K562 (cell line): ENCODE results near the gene SMPDL3B. TPM values are rescaled to one million over a fixed set of nuclear protein-coding genes. Genes with fewer than 3 reads are reported as not detected.

Source experiments
- ATAC-seq: fragments of 200-7000 bp; cut with Tn5 transposase; 3 replicates; pipeline ENCODE4 v1.9.1; 2020; ENCODE audit warnings: moderate library complexity
- BruUV-seq: library from RNA; stranded (reverse); fragments of 400-500 nt; replicated peaks from 2 replicates; lab custom pipeline; 2021; lab: Mats Ljungman, UMichigan
- CTCF ChIA-PET: fragments of 300-600 bp; formaldehyde crosslinking; extraction: SDS; loops from one replicate; lab custom pipeline; 2021; ENCODE audit warnings: low intra/inter-chr PET ratio; lab: Yijun Ruan, JAX
- POLR2A ChIA-PET: fragments of 300-600, 350-650 bp; sonication (Branson Sonifier 250); formaldehyde crosslinking; extraction: SDS; loops from one replicate; lab custom pipeline; 2021; ENCODE audit warnings: antibody characterized with exemption, inconsistent platforms; lab: Yijun Ruan, JAX
- DNase-seq, 4 experiments: peaks; one replicate each; pipeline versions ENCODE4 v3.0.0 to v3.0.0-alpha.2; 2011 to 2018; ENCODE audit warnings: low spot score in 3 of 4, mixed read lengths in 3 of 4; ENCODE audit errors: extremely low read depth in 1 of 4
- FAIRE-seq: peaks from 2 replicates; lab custom pipeline; 2011; peaks lifted over from hg19 to GRCh38; lab: Jason Lieb, UNC
- H2AFZ ChIP-seq: 2 replicates; pipeline ENCODE4 v1.6.0; 2011; ENCODE audit warnings: low read depth, low read length, control low read depth, inconsistent platforms
- H3K27ac ChIP-seq: fragments of 200-600 bp; 3 replicates; pipeline ENCODE4 v1.8.0; 2011; ENCODE audit warnings: low read depth, mild to moderate bottlenecking, control low read depth, inconsistent platforms, low read length, moderate library complexity, mixed read lengths; ENCODE audit errors: extremely low read depth
- H3K27me3 ChIP-seq, 2 experiments: fragments of 300-600 bp in 1 of 2; 2 replicates in 1 of 2; 3 replicates in 1 of 2; pipeline versions ENCODE4 v1.6.0 to v1.8.0; 2011; ENCODE audit warnings: inconsistent platforms in 2 of 2, low read length in 2 of 2, mild to moderate bottlenecking in 1 of 2, mixed read lengths in 1 of 2, moderate library complexity in 1 of 2; ENCODE audit not compliant: control insufficient read depth in 2 of 2, insufficient read depth in 2 of 2
- H3K36me3 ChIP-seq: fragments of 300-600 bp; 3 replicates; pipeline ENCODE4 v1.8.0; 2011; ENCODE audit warnings: mild to moderate bottlenecking, low read length, inconsistent platforms; ENCODE audit not compliant: control insufficient read depth, insufficient read depth
- H3K4me1 ChIP-seq, 2 experiments: fragments of 200-600 bp in 1 of 2; replicated peaks in 1 of 2; 2 replicates in 1 of 2; 3 replicates in 1 of 2; pipeline versions ENCODE4 v1.5.1 to v1.8.0; 2011; ENCODE audit warnings: inconsistent platforms in 2 of 2, low read length in 2 of 2, mild to moderate bottlenecking in 1 of 2, mixed read lengths in 1 of 2, moderate library complexity in 1 of 2; ENCODE audit not compliant: control insufficient read depth in 2 of 2, insufficient read depth in 2 of 2
- H3K4me2 ChIP-seq: 2 replicates; pipeline ENCODE4 v1.6.1; 2011; ENCODE audit warnings: low read length, control low read depth, inconsistent platforms, mixed read lengths; ENCODE audit not compliant: insufficient read depth
- H3K4me3 ChIP-seq: fragments of 200-600 bp; sonication (generic), shearing (Covaris generic); 2 replicates; pipeline ENCODE4 v1.5.1; 2016; ENCODE audit warnings: control low read depth, inconsistent platforms
- H3K79me2 ChIP-seq: fragments of 200-600 bp; 3 replicates; pipeline ENCODE4 v1.8.0; 2011; ENCODE audit warnings: low read length, inconsistent platforms; ENCODE audit not compliant: control insufficient read depth, insufficient read depth
- H3K9ac ChIP-seq, 2 experiments: 2 replicates each; pipeline versions ENCODE4 v1.6.0 to v1.6.1; 2011; ENCODE audit warnings: low read depth in 2 of 2, low read length in 2 of 2, control low read depth in 1 of 2, inconsistent platforms in 1 of 2, mild to moderate bottlenecking in 1 of 2, mixed read lengths in 1 of 2; ENCODE audit not compliant: insufficient read depth in 1 of 2
- H3K9me1 ChIP-seq: one replicate; pipeline ENCODE4 v1.6.0; 2011; ENCODE audit warnings: inconsistent platforms, mild to moderate bottlenecking, low read length, moderate library complexity; ENCODE audit not compliant: control insufficient read depth, insufficient read depth
- H3K9me3 ChIP-seq: replicated peaks from 2 replicates; pipeline ENCODE4 v1.5.1; 2011; ENCODE audit warnings: low read depth, low read length, inconsistent platforms; ENCODE audit not compliant: control insufficient read depth, insufficient read depth
- H4K20me1 ChIP-seq: replicated peaks from 2 replicates; pipeline ENCODE4 v1.6.1; 2011; ENCODE audit warnings: low read length, inconsistent platforms, mixed read lengths; ENCODE audit not compliant: control insufficient read depth, insufficient read depth
- E2F8 ChIP-seq: fragments of 450-650 bp; IDR thresholded peaks from 2 replicates; pipeline ENCODE4 v1.7.1; 2018; ENCODE audit warnings: mild to moderate bottlenecking, low read depth; ENCODE audit not compliant: partially characterized antibody
- ELK1 ChIP-seq: sonication (generic); formaldehyde crosslinking; IDR thresholded peaks from 2 replicates; pipeline ENCODE4 v1.8.1; 2022; ENCODE audit warnings: missing genetic modification reagents
- GTF2F1 ChIP-seq: IDR thresholded peaks from 2 replicates; pipeline ENCODE4 v1.6.1; 2011; ENCODE audit warnings: low read depth, low read length, improper control_type of control experiment
- HMGXB4 ChIP-seq: sonication (generic); formaldehyde crosslinking; IDR thresholded peaks from 2 replicates; pipeline ENCODE4 v1.8.1; 2023; ENCODE audit warnings: mild to moderate bottlenecking, missing genetic modification reagents
- NELFE ChIP-seq: IDR thresholded peaks from 2 replicates; pipeline ENCODE4 v1.6.1; 2011; ENCODE audit warnings: mild to moderate bottlenecking; ENCODE audit not compliant: insufficient read depth, insufficient read length
- OTX1 ChIP-seq: fragments of 450-650 bp; formaldehyde crosslinking; IDR thresholded peaks from 2 replicates; pipeline ENCODE4 v1.4.0; 2022; ENCODE audit warnings: mild to moderate bottlenecking
- PBX2 ChIP-seq, 2 experiments: IDR thresholded peaks in 1 of 2; conservative IDR thresholded peaks in 1 of 2; 2 replicates each; pipeline ENCODE4 v1.6.1; 2016; ENCODE audit warnings: low read depth in 2 of 2, mild to moderate bottlenecking in 1 of 2, missing compliant biosample characterization in 1 of 2, missing genetic modification characterization in 1 of 2, moderate library complexity in 1 of 2
- SMARCA4 ChIP-seq: fragments of 450-650 bp; IDR thresholded peaks from 2 replicates; pipeline ENCODE4 v1.6.1; 2016
- TAF9B ChIP-seq: fragments of 450-650 bp; IDR thresholded peaks from 2 replicates; pipeline ENCODE4 v1.6.1; 2018; ENCODE audit warnings: mild to moderate bottlenecking; ENCODE audit not compliant: partially characterized antibody
- TGIF2 ChIP-seq: sonication (generic); formaldehyde crosslinking; IDR thresholded peaks from 2 replicates; pipeline ENCODE4 v1.8.1; 2022; ENCODE audit warnings: mild to moderate bottlenecking, missing genetic modification reagents, moderate library complexity
- ZNF239 ChIP-seq: fragments of 250-450 bp; sonication (Bioruptor Pico); IDR thresholded peaks from 2 replicates; pipeline ENCODE4 v1.4.0; 2020; ENCODE audit warnings: mild to moderate bottlenecking
- ZNF311 ChIP-seq: fragments of 250-450 bp; sonication (Bioruptor Pico); IDR thresholded peaks from 2 replicates; pipeline ENCODE4 v1.4.0; 2020; ENCODE audit warnings: mild to moderate bottlenecking, moderate library complexity
- whole genome bisulfite sequencing: fragments of 100-300 bp; shearing (Covaris generic); methylation state at CpG from one replicate; pipeline ENCODE4 v1.1.6; 2016; ENCODE audit warnings: low coverage, mixed read lengths; ENCODE audit not compliant: insufficient coverage; ENCODE audit errors: missing lambda C conversion rate; 5-methylcytosine and 5-hydroxymethylcytosine counted together
- in situ Hi-C: fragments of 300-500 bp; cut with MboI; formaldehyde crosslinking; loops from 4 replicates; pipeline ENCODE4 v1.15.0; 2018; ENCODE audit warnings: inconsistent platforms, mixed read lengths
- intact Hi-C: fragments of 100-400 bp; cut with micrococcal nuclease; formaldehyde crosslinking; loops from 2 replicates; pipeline ENCODE4 v1.14.2; 2022
- polyA plus RNA-seq, 8 experiments: library from polyadenylated mRNA; depleted of rRNA in 4 of 8; stranded (reverse) in 5 of 8; unstranded in 3 of 8; fragments of >200 nt; fragmentation: Nextera tagmentation in 2 of 8; fragmentation: Illumina TruSeq in 1 of 8; extraction: Ambion mirVana in 2 of 8; extraction: Trizol in 1 of 8; gene quantifications; 2 replicates each; pipeline versions ENCODE4 v1.2.1 to v1.2.3, GENCODE V29; 2011 to 2014; ENCODE audit warnings: inconsistent platforms in 1 of 8, missing spikeins in 1 of 8
- total RNA-seq, 7 experiments: library from RNA; depleted of rRNA in 6 of 7; stranded (reverse); fragments of >200 nt in 6 of 7; fragmentation: Illumina TruSeq in 2 of 7; extraction: Trizol in 2 of 7; gene quantifications; 2 replicates each; pipeline versions ENCODE4 v1.2.1 to v1.2.3, GENCODE V29; 2011 to 2021; ENCODE audit warnings: low replicate concordance in 1 of 7

SMPDL3B gene
- total and polyA plus RNA-seq, 9 of the 15 experiments (the other 6 are each of a cell fraction or from before 2014, with no cell fraction given), result 0.07 to 1.2 (median 0.73) TPM

- 88% methylated on average over 12 of the region's 12 CpGs for WGBS
- ATAC-seq, result no peak
- Histone ChIP-seq H3K36me3 (peaks cover 30% of the 10 kb centered on the region), H4K20me1 (no peaks in the 10 kb centered on the region)
- TF ChIP-seq PBX2 (CRISPR knock-in tag; IDR thresholded peaks at IDR 0.05; ENCODE audit: low read depth) (no peak), PBX2 (tag; conservative IDR thresholded peaks at IDR 0.05; ENCODE audit: low read depth) (no peak), ZNF239 (CRISPR knock-in tag) (no peak), TGIF2 (CRISPR knock-in tag) (no peak), SMARCA4 (no peak), HMGXB4 (no peak), TAF9B (no peak), OTX1 (no peak), E2F8 (no peak), NELFE (no peak), ELK1 (CRISPR knock-in tag) (no peak), GTF2F1 (no peak), ZNF311 (CRISPR knock-in tag) (no peak)
- TF ChIP-seq, all 486 proteins: peak for 0
- FAIRE-seq, result no peak
- CTCF ChIA-PET, result no interaction called here
- no peaks in the 10 kb centered on the region for H3K9me3 ChIP-seq
- no peak overlapping the region for H3K4me3 ChIP-seq
- peaks cover 0 to 9% of the 10 kb centered on the region in 2 experiments; a peak in 1 of 5 replicates for H3K4me1 ChIP-seq
- H2AFZ ChIP-seq, result no peak overlapping the region
- H3K4me2 ChIP-seq, result no peak overlapping the region
- no peaks in the 10 kb centered on the region for H3K9me1 ChIP-seq
- no peak for DNase-seq
- intact Hi-C loops, result no loop called here
- POLR2A ChIA-PET, result interaction anchor here (0.5 to 1.6 kb wide), 6 partner anchors 10 to 197 kb away, joined by 3 to 5 read pairs (median 3); no protein-coding TSS in a partner anchor
- in situ Hi-C loops, result loop anchor here (5.0 kb wide), 1 partner anchor 105 kb away; no protein-coding TSS in a partner anchor
- H3K27me3 ChIP-seq, result no peaks in the 10 kb centered on the region
- no peak overlapping the region for H3K27ac ChIP-seq
- BruUV-seq, result no TSS peak
- H3K79me2 ChIP-seq, result no peaks in the 10 kb centered on the region
- H3K9ac ChIP-seq, result no peak overlapping the region; a peak in 1 of 4 replicates
These were observed 32.5 kb downstream of the SMPDL3B start for GRCh38 chr1:27967106-27967883.
